SU-DHL-6 (cell line): ENCODE data around the gene TRIM64.

ENCODE experiments used
- CTCF ChIP-seq: fragments of 200-600 bp; sonication (generic); IDR thresholded peaks from one replicate; pipeline ENCODE4 v1.5.1; 2017; ENCODE audit warnings: antibody characterized with exemption, mild to moderate bottlenecking, low read length, moderate library complexity; ENCODE audit not compliant: insufficient read depth, poor library complexity, severe bottlenecking
- EZH2phosphoT487 ChIP-seq: fragments of 200-600 bp; sonication (generic), shearing (Covaris generic); conservative IDR thresholded peaks from 2 replicates; pipeline ENCODE4 v1.6.1; 2018; ENCODE audit warnings: mild to moderate bottlenecking, antibody characterized with exemption, low read length, moderate library complexity, mixed read lengths

DNA sequence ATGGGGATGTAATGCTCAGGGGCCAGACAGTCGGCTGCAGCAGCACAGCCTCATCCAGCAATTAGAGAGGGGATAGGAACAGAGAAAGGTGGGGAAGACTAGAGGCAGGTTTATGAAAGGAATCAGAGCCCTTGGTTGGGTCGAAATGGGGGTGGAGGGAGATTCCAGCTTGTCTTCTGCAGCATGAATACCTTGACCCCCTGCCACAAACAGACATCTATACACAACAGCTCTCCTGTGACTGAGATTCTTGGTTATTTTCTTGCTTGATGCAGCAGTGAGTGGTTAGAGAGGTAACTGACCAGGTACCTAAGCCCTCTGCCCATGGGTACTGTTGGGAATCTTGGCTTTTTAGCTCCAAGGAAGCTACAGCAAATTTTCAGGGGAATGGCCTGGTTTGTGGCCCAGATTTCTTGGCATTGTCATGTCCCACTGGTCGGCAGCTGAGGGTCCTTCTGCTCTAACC, 43.6 kb upstream of the TRIM64 start, which contains the start of gene TRIM49D1:
- TF ChIP-seq CTCF, result no peak
- TF ChIP-seq EZH2phosphoT487, result no peak
